Adrenal gland (tissue), 12 donors: ENCODE measurements around the gene RCL1. TPM values are rescaled to one million over a fixed set of nuclear protein-coding genes. Genes with fewer than 3 reads are reported as not detected.

ENCODE experiments used
- DNase-seq, 7 donors: peaks; one replicate each; pipeline ENCODE4 v3.0.0-alpha.2; 2019 to 2020
- H3K27ac ChIP-seq, 5 donors: fragments of 200-600 bp; sonication (generic) in 4 of 5; 1 replicate in 3 of 5; 2 replicates in 2 of 5; pipeline versions ENCODE4 v1.5.1 to v1.8.0; 2016 to 2020; ENCODE audit warnings: mild to moderate bottlenecking in 1 of 5
- H3K27me3 ChIP-seq: fragments of 200-600 bp; 2 replicates; pipeline ENCODE4 v1.8.0; 2021
- H3K36me3 ChIP-seq, 2 donors: fragments of 200-600 bp; replicated peaks in 1 of 2; 1 replicate in 1 of 2; 2 replicates in 1 of 2; pipeline versions ENCODE4 v1.5.1 to v1.8.0; 2018 to 2022
- H3K4me1 ChIP-seq, 2 donors: fragments of 200-600 bp; replicated peaks in 1 of 2; 1 replicate in 1 of 2; 2 replicates in 1 of 2; pipeline versions ENCODE4 v1.5.1 to v1.8.0; 2018 to 2021
- H3K4me3 ChIP-seq, 4 donors: fragments of 200-600 bp; sonication (generic) in 3 of 4; one replicate each; pipeline ENCODE4 v1.5.1; 2016 to 2018
- H3K9me3 ChIP-seq, 3 donors: fragments of 200-600 bp; sonication (generic) in 1 of 3; replicated peaks in 1 of 3; 1 replicate in 2 of 3; 2 replicates in 1 of 3; pipeline versions ENCODE4 v1.5.1 to v1.8.0; 2016 to 2021
- POLR2A ChIP-seq, 2 donors: fragments of 450-650 bp; IDR thresholded peaks; one replicate each; pipeline ENCODE4 v1.6.1; 2017; ENCODE audit warnings: antibody characterized with exemption in 2 of 2, mild to moderate bottlenecking in 2 of 2, moderate library complexity in 1 of 2
- WGBS, 4 donors: extraction: QIAGEN DNeasy Blood & Tissue Kit in 2 of 4; methylation state at CpG; one replicate each; pipeline versions ENCODE4 v1.1.5 to v1.1.7; 2013 to 2017; 5-methylcytosine and 5-hydroxymethylcytosine counted together
- intact Hi-C, 2 donors: fragments of 100-400 bp; cut with DNase I; formaldehyde crosslinking; loops; one replicate each; pipeline versions ENCODE4 v1.14.1 to v1.15.0; 2022 to 2023
- polyA plus RNA-seq, 3 donors: library from polyadenylated mRNA; stranded (reverse); fragments of 200-250 nt in 2 of 3; fragments of 350-450 nt in 1 of 3; fragmentation: Illumina TruSeq in 1 of 3; extraction: RNeasy Lipid Tissue Mini Kit (QIAGEN cat#74804) in 1 of 3; gene quantifications; one replicate each; pipeline ENCODE4 v1.2.3, GENCODE V29; 2013 to 2014
- total RNA-seq, 9 donors: library from RNA; depleted of rRNA in 4 of 9; stranded (reverse); fragments of >200 nt in 4 of 9; fragments of 120-200 nt in 1 of 9; fragmentation: NEBNext Ultra II Directional in 1 of 9; extraction: Animal tissue kit (Norgen Biotek cat#: 25700) in 1 of 9; gene quantifications; one replicate each; pipeline versions ENCODE4 v1.1.0 to v1.2.4, GENCODE V29; 2013 to 2023
- TF ChIP-seq, protein P1 (sequence below), 6 experiments: fragments of 450-650 bp in 4 of 6; fragments of 200-600 bp in 2 of 6; sonication (generic) in 1 of 6; IDR thresholded peaks; 1 replicate in 5 of 6; 2 replicates in 1 of 6; pipeline versions ENCODE4 v1.5.1 to v1.8.0; 2016 to 2021; ENCODE audit warnings: antibody characterized with exemption in 6 of 6, mild to moderate bottlenecking in 2 of 6, moderate library complexity in 1 of 6
- donor health status: healthy with polysubstance abuse.
- donor health status: Bipolar disorder and iron deficiency.
- donor health status: DM: yes; HTN: yes; CAD: no.
- donor health status: DM: no; HTN: no; CAD: no.
- donor health status: DM: no; HTN: no; CAD: no.
- donor health status: DM: yes; HTN: yes; CAD: no.

RCL1 gene
- total and polyA plus RNA-seq, 12 donors, result 15.4 to 33.4 (median 22.6) TPM

DNA sequence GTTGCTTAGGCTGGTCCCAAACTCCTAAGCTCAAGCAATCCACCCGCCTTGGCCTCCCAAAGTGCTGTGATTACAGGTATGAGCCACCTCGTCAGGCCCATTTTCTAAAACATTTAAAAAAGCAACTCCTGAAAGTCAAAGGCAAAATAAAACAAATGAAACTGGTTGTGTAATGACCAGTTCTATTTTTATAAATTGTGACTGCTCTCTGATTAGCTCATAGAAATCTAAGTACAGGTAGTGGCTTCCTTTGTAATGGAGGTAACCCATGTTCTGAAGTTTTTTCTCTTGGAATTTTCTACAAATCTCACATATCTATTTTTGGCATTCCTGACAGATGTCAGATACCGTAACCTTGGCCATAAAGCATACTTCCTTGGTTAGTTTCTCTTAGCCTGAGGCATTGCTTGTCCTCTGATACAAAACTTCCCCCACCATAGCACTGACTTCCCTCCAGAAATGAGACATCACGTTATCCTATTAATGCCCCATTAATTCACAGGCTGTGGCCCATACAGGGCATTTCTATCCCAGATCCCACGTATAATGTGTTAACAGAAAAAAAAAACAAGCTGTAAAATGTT lies 37.6 kb upstream of the RCL1 start:
- intact Hi-C loops, result no loop called here
- DNase-seq, result no peak
- Histone ChIP-seq H3K27me3 (no peaks in the 10 kb centered on the region), H3K27ac (no peak overlapping the region), H3K4me3 (no peak overlapping the region), H3K36me3 (no peaks in the 10 kb centered on the region), H3K4me1 (peaks cover 0 to 9% of the 10 kb centered on the region in 2 donors), H3K9me3 (no peaks in the 10 kb centered on the region)
- 47 to 56% (median 52%) methylated on average over 5 of the region's 5 CpGs for WGBS, 4 donors
- TF ChIP-seq POLR2A (IDR thresholded peaks at IDR 0.05), result no peak
- TF ChIP-seq, protein P1, sequence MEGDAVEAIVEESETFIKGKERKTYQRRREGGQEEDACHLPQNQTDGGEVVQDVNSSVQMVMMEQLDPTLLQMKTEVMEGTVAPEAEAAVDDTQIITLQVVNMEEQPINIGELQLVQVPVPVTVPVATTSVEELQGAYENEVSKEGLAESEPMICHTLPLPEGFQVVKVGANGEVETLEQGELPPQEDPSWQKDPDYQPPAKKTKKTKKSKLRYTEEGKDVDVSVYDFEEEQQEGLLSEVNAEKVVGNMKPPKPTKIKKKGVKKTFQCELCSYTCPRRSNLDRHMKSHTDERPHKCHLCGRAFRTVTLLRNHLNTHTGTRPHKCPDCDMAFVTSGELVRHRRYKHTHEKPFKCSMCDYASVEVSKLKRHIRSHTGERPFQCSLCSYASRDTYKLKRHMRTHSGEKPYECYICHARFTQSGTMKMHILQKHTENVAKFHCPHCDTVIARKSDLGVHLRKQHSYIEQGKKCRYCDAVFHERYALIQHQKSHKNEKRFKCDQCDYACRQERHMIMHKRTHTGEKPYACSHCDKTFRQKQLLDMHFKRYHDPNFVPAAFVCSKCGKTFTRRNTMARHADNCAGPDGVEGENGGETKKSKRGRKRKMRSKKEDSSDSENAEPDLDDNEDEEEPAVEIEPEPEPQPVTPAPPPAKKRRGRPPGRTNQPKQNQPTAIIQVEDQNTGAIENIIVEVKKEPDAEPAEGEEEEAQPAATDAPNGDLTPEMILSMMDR (IDR thresholded peaks at IDR 0.05), result no peak

- Histone ChIP-seq H3K36me3 (no peaks in the 10 kb centered on the region), H3K4me3 (no peak overlapping the region), H3K27ac (no peak overlapping the region), H3K27me3 (no peaks in the 10 kb centered on the region), H3K9me3 (no peaks in the 10 kb centered on the region), H3K4me1 (peaks cover 0 to 6% of the 10 kb centered on the region in 2 donors)
- DNase-seq, result no peak
- no peak for TF ChIP-seq POLR2A (IDR thresholded peaks at IDR 0.05)
- TF ChIP-seq, protein P1 (IDR thresholded peaks at IDR 0.05), result no peak
- 68 to 80% (median 77%) methylated on average over 4 of the region's 4 CpGs for WGBS, 4 donors
- intact Hi-C loops, result no loop called here
Observed at GRCh38 chr9:4756420-4756819, 36.3 kb upstream of the RCL1 start.

DNA sequence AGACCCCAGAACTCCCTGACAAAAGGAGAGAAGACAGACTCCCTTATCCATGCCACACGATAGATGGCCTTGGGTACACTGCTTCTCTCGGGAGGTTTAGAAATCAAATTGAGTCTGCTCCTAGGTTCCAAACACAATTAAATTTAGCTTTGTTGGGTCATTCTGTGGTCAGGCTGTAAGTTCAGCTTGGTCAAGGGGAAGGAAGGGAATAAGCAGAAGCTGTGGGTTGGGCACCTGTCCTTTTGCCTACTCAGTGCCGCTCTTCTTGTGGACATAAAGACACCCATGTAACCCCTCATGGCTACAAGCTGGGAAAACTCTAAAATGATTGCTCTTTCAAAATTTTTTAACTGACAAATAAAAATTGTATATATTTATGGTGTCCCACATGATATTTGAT lies 32.6 kb upstream of the RCL1 start:
- Histone ChIP-seq H3K27ac (no peak overlapping the region), H3K27me3 (no peaks in the 10 kb centered on the region), H3K4me1 (peaks cover 0 to 14% of the 10 kb centered on the region in 2 donors), H3K4me3 (no peak overlapping the region), H3K9me3 (no peaks in the 10 kb centered on the region), H3K36me3 (no peaks in the 10 kb centered on the region)
- TF ChIP-seq, protein P1 (IDR thresholded peaks at IDR 0.05), result no peak
- TF ChIP-seq POLR2A (IDR thresholded peaks at IDR 0.05), result no peak
- peak in 1 of 7 donors; percentile 24 for DNase-seq
- intact Hi-C loops, result loop anchor here (5.0 to 10.0 kb wide), 6 partner anchors 162 to 835 kb away; partner anchors contain the start of genes JAK2 (in 2 of the 2) and PLGRKT (in 1 of the 2)
- WGBS, 4 donors, result 41 to 87% (median 51%) methylated on average over 3 of the region's 3 CpGs

- Histone ChIP-seq H3K4me3 (peak overlapping the region in 1 of 4 donors; percentile 33), H3K4me1 (peaks cover 0 to 14% of the 10 kb centered on the region in 2 donors), H3K27me3 (no peaks in the 10 kb centered on the region), H3K9me3 (no peaks in the 10 kb centered on the region), H3K36me3 (no peaks in the 10 kb centered on the region), H3K27ac (peak overlapping the region in 1 of 5 donors; percentile 54)
- WGBS, 4 donors, result 13 to 21% (median 16%) methylated on average over 16 to 22 of the region's 22 CpGs
- TF ChIP-seq, protein P1 (IDR thresholded peaks at IDR 0.05), result peak; percentile 72 to 94 (median 82)
- no peak for TF ChIP-seq POLR2A (IDR thresholded peaks at IDR 0.05)
- intact Hi-C loops, result loop anchor here (5.0 to 10.0 kb wide), 6 partner anchors 160 to 833 kb away; partner anchors contain the start of genes JAK2 (in 2 of the 2) and PLGRKT (in 1 of the 2)
- DNase-seq, result peak; percentile 63 to 94 (median 80)
Observed at GRCh38 chr9:4762108-4762885, 30.4 kb upstream of the RCL1 start.
